Measurements from ENCODE around the gene FAAH. TPM values are rescaled to one million over a fixed set of nuclear protein-coding genes. Genes with fewer than 3 reads are reported as not detected.

FAAH gene
- total and polyA plus RNA-seq, 2 of the 13 experiments (the other 11 are each of a cell fraction or from before 2014, with no cell fraction given) = 5.4 to 11.0 TPM

- H3K9me3 ChIP-seq (ENCODE audit: low read length) = no peaks in the 10 kb centered on the region
- H2AFZ ChIP-seq (ENCODE audit: low read length) = no peak overlapping the region
- H3K9ac ChIP-seq (ENCODE audit: insufficient read depth, low read depth, low read length) = no peak overlapping the region
- H4K20me1 ChIP-seq (ENCODE audit: insufficient read depth, low read length) = no peaks in the 10 kb centered on the region
- no peak overlapping the region for H3K4me3 ChIP-seq (replicated peaks in 1 of 3; ENCODE audit: insufficient read depth in 1 of 3, low read depth in 2 of 3, low read length in 3 of 3)
- ATAC-seq (no peak), DNase-seq (ENCODE audit: low spot score) (no peak), FAIRE-seq (no peak)
- H3K27ac ChIP-seq (ENCODE audit: extremely low read length, insufficient read depth, low read length) = peak overlapping the region; percentile 50
- H3K4me1 ChIP-seq (ENCODE audit: insufficient read depth, low read length) = peaks cover 57% of the 10 kb centered on the region
- peak overlapping the region; percentile 51; the same call in 1 of the 2 replicates for H3K4me2 ChIP-seq (ENCODE audit: low read depth, low read length)
- 92% methylated on average over 3 of the region's 3 CpGs for WGBS (ENCODE audit: low lambda C conversion rate)
- H3K27me3 ChIP-seq (ENCODE audit: control insufficient read depth in 1 of 2, insufficient read depth in 2 of 2, low read length in 2 of 2) = no peaks in the 10 kb centered on the region; a peak in 1 of 5 replicates
- ChIA-PET POLR2A (interaction anchor here (2.3 kb wide), 1 partner anchor 41 kb away, joined by 6 read pairs; the partner anchor contains the start of genes LRRC41 and UQCRH), CTCF (ENCODE audit: low intra/inter-chr PET ratio, low total read pairs) (interaction anchor here (5.6 kb wide), 1 partner anchor 10 kb away, joined by 47 read pairs; no protein-coding TSS in a partner anchor)
- peaks cover 17% of the 10 kb centered on the region for H3K79me2 ChIP-seq (ENCODE audit: insufficient read depth, low read length)
- in situ Hi-C loops (cut with HindIII; ENCODE audit: extremely low pct_ligation_motif_present, low pct_unique_long_range_greater_than_20kb) (no loop called here), intact Hi-C loops (cut with micrococcal nuclease; ENCODE audit: unreplicated experiment) (no loop called here)
- no TSS peak for BruUV-seq (replicated peaks)
- no peak for TF ChIP-seq NFIB (CRISPR knock-in tag; IDR thresholded peaks at IDR 0.05; ENCODE audit: borderline replicate concordance)
- TF ChIP-seq ZNF317 (CRISPR knock-in tag; IDR thresholded peaks at IDR 0.05) = no peak
- TF ChIP-seq, protein P1, sequence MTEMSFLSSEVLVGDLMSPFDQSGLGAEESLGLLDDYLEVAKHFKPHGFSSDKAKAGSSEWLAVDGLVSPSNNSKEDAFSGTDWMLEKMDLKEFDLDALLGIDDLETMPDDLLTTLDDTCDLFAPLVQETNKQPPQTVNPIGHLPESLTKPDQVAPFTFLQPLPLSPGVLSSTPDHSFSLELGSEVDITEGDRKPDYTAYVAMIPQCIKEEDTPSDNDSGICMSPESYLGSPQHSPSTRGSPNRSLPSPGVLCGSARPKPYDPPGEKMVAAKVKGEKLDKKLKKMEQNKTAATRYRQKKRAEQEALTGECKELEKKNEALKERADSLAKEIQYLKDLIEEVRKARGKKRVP (CRISPR knock-in tag; IDR thresholded peaks at IDR 0.05) = no peak
- no peak for TF ChIP-seq SNAPC5 (CRISPR knock-in tag; IDR thresholded peaks at IDR 0.05; ENCODE audit: borderline replicate concordance)
- TF ChIP-seq ZNF503 (CRISPR knock-in tag; IDR thresholded peaks at IDR 0.05) = no peak
- no peak for TF ChIP-seq NFATC3 (CRISPR knock-in tag; IDR thresholded peaks at IDR 0.05)
- no peak for TF ChIP-seq TOPORS (CRISPR knock-in tag; IDR thresholded peaks at IDR 0.05)
- no peak for TF ChIP-seq ATF2 (CRISPR knock-in tag; IDR thresholded peaks at IDR 0.05)
- TF ChIP-seq DMTF1 (CRISPR knock-in tag; IDR thresholded peaks at IDR 0.05) = no peak
- no peak for TF ChIP-seq MIXL1 (CRISPR knock-in tag; IDR thresholded peaks at IDR 0.05)
- no peak for TF ChIP-seq CC2D1A (CRISPR knock-in tag; IDR thresholded peaks at IDR 0.05)
- TF ChIP-seq HOXA7 (CRISPR knock-in tag; IDR thresholded peaks at IDR 0.05) = no peak
- TF ChIP-seq, protein P2, sequence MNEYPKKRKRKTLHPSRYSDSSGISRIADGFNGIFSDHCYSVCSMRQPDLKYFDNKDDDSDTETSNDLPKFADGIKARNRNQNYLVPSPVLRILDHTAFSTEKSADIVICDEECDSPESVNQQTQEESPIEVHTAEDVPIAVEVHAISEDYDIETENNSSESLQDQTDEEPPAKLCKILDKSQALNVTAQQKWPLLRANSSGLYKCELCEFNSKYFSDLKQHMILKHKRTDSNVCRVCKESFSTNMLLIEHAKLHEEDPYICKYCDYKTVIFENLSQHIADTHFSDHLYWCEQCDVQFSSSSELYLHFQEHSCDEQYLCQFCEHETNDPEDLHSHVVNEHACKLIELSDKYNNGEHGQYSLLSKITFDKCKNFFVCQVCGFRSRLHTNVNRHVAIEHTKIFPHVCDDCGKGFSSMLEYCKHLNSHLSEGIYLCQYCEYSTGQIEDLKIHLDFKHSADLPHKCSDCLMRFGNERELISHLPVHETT (CRISPR knock-in tag; conservative IDR thresholded peaks at IDR 0.05) = no peak
- no peak for TF ChIP-seq ZNF460 (CRISPR knock-in tag; IDR thresholded peaks at IDR 0.05; ENCODE audit: borderline replicate concordance)
- peaks cover 6 to 28% of the 10 kb centered on the region in 2 experiments; a peak in 4 of 5 replicates for H3K36me3 ChIP-seq (replicated peaks in 1 of 2; ENCODE audit: control insufficient read depth in 1 of 2, insufficient read depth in 2 of 2, low read length in 2 of 2)
Measured at GRCh38 chr1:46344481-46344880, 49.6 kb upstream of the FAAH start.
